CD4-positive, CD25-positive, alpha-beta regulatory T cell (primary cell): ENCODE measurements around the gene PRMT1. TPM values are rescaled to one million over a fixed set of nuclear protein-coding genes. Genes with fewer than 3 reads are reported as not detected.

ENCODE experiments used
- ATAC-seq, 2 donors: fragments of 150-1000 bp; cut with Tn5 transposase; one replicate each; pipeline ENCODE4 v1.10.0; 2021; ENCODE audit warnings: low read depth in 2 of 2, moderate number of reproducible peaks in 2 of 2, moderate library complexity in 1 of 2
- DNase-seq, 3 donors: peaks; one replicate each; pipeline versions ENCODE4 v3.0.0 to v3.0.0-alpha.2; 2012 to 2022; ENCODE audit warnings: mixed read lengths in 1 of 3
- H3K27ac ChIP-seq: one replicate; pipeline ENCODE4 v1.7.0; 2013; ENCODE audit warnings: mild to moderate bottlenecking, low read length; ENCODE audit not compliant: insufficient read depth, poor library complexity, severe bottlenecking
- H3K27me3 ChIP-seq: one replicate; pipeline ENCODE4 v1.7.0; 2013; ENCODE audit warnings: low read length; ENCODE audit not compliant: control insufficient read depth, insufficient read depth
- H3K36me3 ChIP-seq: one replicate; pipeline ENCODE4 v1.7.0; 2013; ENCODE audit warnings: mild to moderate bottlenecking, low read length, moderate library complexity; ENCODE audit not compliant: control insufficient read depth, insufficient read depth
- H3K4me1 ChIP-seq: 2 replicates; pipeline ENCODE4 v1.7.0; 2013; ENCODE audit warnings: mild to moderate bottlenecking, low read length; ENCODE audit not compliant: insufficient read depth, control insufficient read depth, poor library complexity, severe bottlenecking
- H3K4me3 ChIP-seq: one replicate; pipeline ENCODE4 v1.7.0; 2013; ENCODE audit warnings: low read depth, mild to moderate bottlenecking, low read length, moderate library complexity
- H3K9me3 ChIP-seq, 2 experiments: 1 replicate in 1 of 2; 2 replicates in 1 of 2; pipeline ENCODE4 v1.7.0; 2013; ENCODE audit warnings: low read length in 2 of 2, mild to moderate bottlenecking in 1 of 2, moderate library complexity in 1 of 2; ENCODE audit not compliant: control insufficient read depth in 2 of 2
- H3K27ac Mint-ChIP-seq, 3 donors: one replicate each; pipeline ENCODE4 v1.8.0; 2020 to 2022; ENCODE audit warnings: mild to moderate bottlenecking in 3 of 3, mixed read lengths in 3 of 3, moderate library complexity in 2 of 3
- H3K27me3 Mint-ChIP-seq: one replicate; pipeline ENCODE4 v1.8.0; 2022; ENCODE audit warnings: mild to moderate bottlenecking, mixed read lengths
- H3K36me3 Mint-ChIP-seq: one replicate; pipeline ENCODE4 v1.8.0; 2020; ENCODE audit warnings: mixed read lengths
- H3K4me1 Mint-ChIP-seq, 4 donors: one replicate each; pipeline ENCODE4 v1.8.0; 2020 to 2022; ENCODE audit warnings: mixed read lengths in 4 of 4, mild to moderate bottlenecking in 1 of 4
- H3K4me3 Mint-ChIP-seq, 4 donors: one replicate each; pipeline ENCODE4 v1.8.0; 2020 to 2022; ENCODE audit warnings: mild to moderate bottlenecking in 4 of 4, mixed read lengths in 4 of 4, moderate library complexity in 3 of 4
- H3K9me3 Mint-ChIP-seq, 7 donors: one replicate each; pipeline ENCODE4 v1.8.0; 2020 to 2022; ENCODE audit warnings: mixed read lengths in 7 of 7, mild to moderate bottlenecking in 3 of 7, moderate library complexity in 2 of 7
- polyA plus RNA-seq, 4 donors: library from polyadenylated mRNA; unstranded; fragments of 300-500 nt; fragmentation: Illumina TruSeq; gene quantifications; one replicate each; pipeline ENCODE4 v1.2.3, GENCODE V29; 2021
- total RNA-seq: library from RNA; stranded (reverse); gene quantifications from one replicate; pipeline ENCODE4 v1.2.3, GENCODE V29; 2022

The PRMT1 gene
- total and polyA plus RNA-seq, 5 donors from 2014 or later: 59.2 to 118 (median 104) TPM

DNA sequence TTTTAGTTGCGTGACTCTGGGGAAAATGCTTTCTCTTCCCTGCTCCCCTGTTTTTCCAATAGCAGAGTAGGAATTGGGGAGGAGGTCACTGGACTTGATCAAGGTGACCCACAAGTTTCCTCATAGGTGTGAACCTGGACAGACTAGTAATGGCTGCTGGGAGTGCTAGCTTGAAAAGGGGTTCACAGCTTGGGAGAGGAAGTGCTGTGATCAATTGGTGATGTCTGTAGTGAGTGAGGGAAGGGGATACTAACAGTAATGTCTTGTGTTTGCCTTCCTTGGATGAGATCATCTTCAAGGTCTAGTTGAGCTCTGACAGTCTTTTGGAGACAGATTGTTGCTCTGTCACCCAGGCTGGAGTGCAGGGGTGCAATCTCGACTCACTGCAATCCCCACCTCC lies 9.6 kb upstream of the PRMT1 start:
- DNase-seq (no peak), ATAC-seq (no peak)
- peak overlapping the region; percentile 44 to 98 (median 78) for H3K4me3 Mint-ChIP-seq
- Histone ChIP-seq H3K27ac (no peak overlapping the region), H3K9me3 (no peaks in the 10 kb centered on the region), H3K4me3 (no peak overlapping the region), H3K36me3 (peaks cover 5% of the 10 kb centered on the region), H3K27me3 (no peaks in the 10 kb centered on the region), H3K4me1 (peaks cover 39% of the 10 kb centered on the region)
- peak overlapping the region in 1 of 3 donors; percentile 98 for H3K27ac Mint-ChIP-seq
- peaks cover 0 to 52% (median 29%) of the 10 kb centered on the region in 4 donors for H3K4me1 Mint-ChIP-seq
- H3K36me3 Mint-ChIP-seq: peaks cover 10% of the 10 kb centered on the region
- H3K27me3 Mint-ChIP-seq: peaks cover 6% of the 10 kb centered on the region
- H3K9me3 Mint-ChIP-seq: no peaks in the 10 kb centered on the region

DNA sequence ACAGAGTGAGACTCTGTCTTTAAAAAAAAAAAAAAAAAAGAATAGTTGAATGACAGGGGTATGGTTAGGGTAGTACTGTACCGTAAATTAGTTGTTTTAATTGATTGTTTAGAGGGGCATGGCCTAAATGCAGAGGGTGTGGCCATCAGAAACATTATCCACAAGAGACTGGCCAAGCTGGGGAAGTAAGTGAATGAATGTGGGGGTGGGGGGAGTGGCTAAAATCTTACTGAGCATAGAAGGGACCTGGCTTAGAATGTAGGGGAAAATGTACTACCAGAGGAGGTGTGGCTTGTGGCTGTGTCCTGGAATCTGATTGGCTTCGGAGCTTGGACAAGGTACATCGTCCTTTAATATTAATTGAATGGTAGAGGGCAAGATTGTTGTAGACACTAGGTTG lies 7.6 kb upstream of the PRMT1 start:
- H3K27ac Mint-ChIP-seq: no peak overlapping the region
- H3K9me3 Mint-ChIP-seq: peaks cover 0 to 1% (median 0%) of the 10 kb centered on the region in 7 donors
- H3K4me1 ChIP-seq: peaks cover 23% of the 10 kb centered on the region
- H3K9me3 ChIP-seq: no peaks in the 10 kb centered on the region
- peaks cover 11% of the 10 kb centered on the region for H3K27me3 Mint-ChIP-seq
- H3K4me3 ChIP-seq: no peak overlapping the region
- no peaks in the 10 kb centered on the region for H3K36me3 ChIP-seq
- no peaks in the 10 kb centered on the region for H3K27me3 ChIP-seq
- H3K4me3 Mint-ChIP-seq: no peak overlapping the region
- ATAC-seq (no peak), DNase-seq (no peak)
- no peak overlapping the region for H3K27ac ChIP-seq
- peaks cover 5 to 38% (median 28%) of the 10 kb centered on the region in 4 donors for H3K4me1 Mint-ChIP-seq
- peaks cover 5% of the 10 kb centered on the region for H3K36me3 Mint-ChIP-seq

DNA sequence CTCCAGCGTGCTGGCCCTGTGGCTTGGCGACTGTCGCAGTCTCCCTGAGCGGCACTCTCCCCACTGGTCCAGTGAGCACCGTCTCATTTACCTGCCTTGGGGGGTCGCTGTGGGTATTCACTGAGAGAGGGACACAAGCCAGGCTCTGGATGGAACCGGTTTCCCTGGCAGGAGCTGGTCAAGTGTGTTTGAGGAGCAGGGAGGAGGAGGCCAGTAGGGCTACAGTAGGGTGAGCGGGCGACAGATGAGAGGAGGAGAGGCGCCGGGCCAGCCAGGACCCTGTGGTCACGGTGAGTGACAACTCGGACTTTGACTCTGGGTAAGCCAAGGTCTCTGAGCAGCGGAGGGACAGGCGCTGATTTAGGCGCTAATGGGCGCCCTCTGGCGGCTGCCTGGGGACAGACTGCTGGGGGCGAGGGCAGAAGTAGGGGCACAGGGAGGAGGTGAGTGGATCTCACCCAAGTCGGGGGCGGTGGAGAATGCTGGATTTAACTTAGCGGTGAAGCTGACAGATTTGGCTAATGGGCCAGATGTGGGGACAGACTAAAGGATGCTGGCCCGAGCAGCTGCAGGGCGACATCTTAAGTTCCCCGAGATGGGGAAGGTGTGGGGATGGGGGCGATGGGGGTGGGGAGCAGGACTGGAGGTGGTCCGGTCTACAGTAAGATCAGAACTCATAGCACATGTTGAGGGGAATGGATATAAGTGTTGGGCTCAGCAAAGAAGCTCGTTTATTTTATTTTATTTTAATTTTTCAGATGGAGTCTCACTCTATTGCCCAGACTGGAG lies 4.7 kb upstream of the PRMT1 start:
- H3K27ac Mint-ChIP-seq: peak overlapping the region in 2 of 3 donors; percentile 36 to 93
- H3K4me3 Mint-ChIP-seq: peak overlapping the region in 3 of 4 donors; percentile 50 to 62 (median 61)
- H3K4me1 ChIP-seq: peaks cover 18% of the 10 kb centered on the region
- H3K36me3 ChIP-seq: no peaks in the 10 kb centered on the region
- peaks cover 9% of the 10 kb centered on the region for H3K27me3 Mint-ChIP-seq
- DNase-seq (peak; percentile 63 to 74 (median 69)), ATAC-seq (no peak)
- no peak overlapping the region for H3K4me3 ChIP-seq
- peaks cover 0 to 1% (median 0%) of the 10 kb centered on the region in 7 donors for H3K9me3 Mint-ChIP-seq
- no peaks in the 10 kb centered on the region for H3K9me3 ChIP-seq
- no peak overlapping the region for H3K27ac ChIP-seq
- no peaks in the 10 kb centered on the region for H3K27me3 ChIP-seq
- H3K36me3 Mint-ChIP-seq: peaks cover 5% of the 10 kb centered on the region
- H3K4me1 Mint-ChIP-seq: peaks cover 5 to 29% (median 18%) of the 10 kb centered on the region in 4 donors

DNA sequence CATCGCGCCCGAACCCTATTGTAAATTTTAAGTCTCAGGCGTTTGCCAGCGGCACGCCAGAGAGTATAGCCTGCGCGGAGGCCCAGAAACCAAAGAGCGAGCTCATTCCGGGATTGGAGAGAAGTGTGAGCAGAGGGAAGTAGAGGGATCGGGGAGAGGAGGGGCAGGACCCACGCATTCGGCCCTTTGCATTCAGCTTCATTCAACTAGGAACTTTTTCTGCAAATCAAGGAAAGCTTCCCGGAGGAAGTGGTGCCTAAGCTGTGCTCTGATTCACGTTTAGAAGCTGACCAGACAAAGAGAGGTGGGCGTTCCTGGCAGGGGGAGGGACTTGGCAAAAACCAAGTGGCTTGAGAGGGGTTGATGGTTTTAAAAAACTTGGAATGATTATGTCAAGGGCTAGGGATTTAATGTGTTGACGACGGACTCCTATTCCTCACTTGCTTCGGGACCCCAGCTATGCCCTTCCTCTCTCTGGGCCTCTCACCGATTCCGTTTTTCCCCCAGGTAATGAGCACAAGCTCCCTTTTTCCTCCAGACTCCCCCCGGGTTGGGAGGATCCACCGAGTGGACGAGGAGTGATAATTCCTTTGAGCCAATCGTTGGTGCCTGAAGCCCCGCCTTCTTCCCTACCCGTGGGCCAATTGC lies 811 bp upstream of the PRMT1 start:
- Histone ChIP-seq H3K27ac (peak overlapping the region; percentile 98), H3K36me3 (peaks cover 2% of the 10 kb centered on the region), H3K4me3 (peak overlapping the region; percentile 86), H3K4me1 (peaks cover 51% of the 10 kb centered on the region), H3K9me3 (no peaks in the 10 kb centered on the region), H3K27me3 (no peaks in the 10 kb centered on the region)
- Mint-ChIP-seq H3K36me3 (no peaks in the 10 kb centered on the region), H3K27me3 (peaks cover 9% of the 10 kb centered on the region), H3K4me3 (peak overlapping the region; percentile 90 to 99 (median 98)), H3K9me3 (peaks cover 0 to 1% (median 0%) of the 10 kb centered on the region in 7 donors), H3K27ac (peak overlapping the region; percentile 99 to 100 (median 99)), H3K4me1 (peaks cover 5 to 56% (median 32%) of the 10 kb centered on the region in 4 donors)
- ATAC-seq (no peak), DNase-seq (no peak)

GRCh38 chr19:49676784-49677230 lies 264 bp upstream of the PRMT1 start:
- peaks cover 4% of the 10 kb centered on the region for H3K36me3 ChIP-seq
- Mint-ChIP-seq H3K27me3 (peaks cover 9% of the 10 kb centered on the region), H3K27ac (peak overlapping the region; percentile 99 to 100 (median 99)), H3K4me1 (peaks cover 5 to 55% (median 31%) of the 10 kb centered on the region in 4 donors), H3K36me3 (no peaks in the 10 kb centered on the region), H3K4me3 (peak overlapping the region; percentile 90 to 99 (median 98)), H3K9me3 (peaks cover 0 to 1% (median 0%) of the 10 kb centered on the region in 7 donors)
- no peaks in the 10 kb centered on the region for H3K27me3 ChIP-seq
- peak overlapping the region; percentile 98 for H3K27ac ChIP-seq
- H3K4me1 ChIP-seq: peaks cover 51% of the 10 kb centered on the region
- no peaks in the 10 kb centered on the region for H3K9me3 ChIP-seq
- DNase-seq (peak; percentile 97 to 100 (median 98)), ATAC-seq (peak; percentile 79 to 81)
- peak overlapping the region; percentile 86 for H3K4me3 ChIP-seq

DNA sequence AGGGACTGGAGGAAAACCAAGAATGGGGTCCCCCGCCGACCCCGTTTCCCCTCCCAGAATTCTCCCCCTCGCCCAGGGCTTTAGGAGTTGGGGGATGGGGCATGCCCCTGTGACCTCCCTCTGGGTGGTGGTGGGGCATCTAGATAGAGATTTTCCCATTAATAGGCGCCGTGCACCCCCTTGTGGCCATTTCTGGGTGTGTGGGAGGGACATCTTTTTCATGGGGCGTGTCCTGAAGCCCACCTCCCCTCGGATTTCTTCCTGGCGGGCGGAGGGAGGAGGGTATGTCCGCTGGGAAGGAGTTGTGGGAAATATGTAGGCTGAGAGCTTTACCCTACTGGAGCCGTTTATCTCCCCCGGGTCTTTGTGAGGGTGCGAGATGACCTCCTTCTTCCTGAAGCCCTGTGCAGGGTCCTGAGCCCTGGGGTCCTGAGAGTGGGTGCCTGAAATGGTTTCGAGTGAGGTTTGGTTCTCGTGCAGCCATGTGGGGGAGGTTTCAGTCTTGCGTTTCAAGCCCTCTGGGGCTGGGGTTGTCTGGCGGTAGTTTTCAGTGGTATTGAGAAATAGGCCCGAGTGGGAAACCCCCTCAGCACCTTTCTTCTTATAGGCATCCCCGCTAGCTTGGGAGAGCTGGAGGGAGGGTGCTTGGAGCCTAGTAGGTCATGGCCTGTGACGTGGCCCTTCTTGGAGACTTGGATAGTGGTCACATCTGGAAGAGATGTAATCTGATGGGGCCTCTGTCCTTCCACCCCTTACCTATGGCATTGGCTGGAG lies 1.0 kb downstream of the PRMT1 start:
- peak; percentile 72 to 79 (median 77) for DNase-seq
- H3K27me3 ChIP-seq: no peaks in the 10 kb centered on the region
- Mint-ChIP-seq H3K27ac (peak overlapping the region; percentile 71 to 100 (median 95)), H3K27me3 (peaks cover 9% of the 10 kb centered on the region), H3K4me3 (peak overlapping the region; percentile 88 to 93 (median 91)), H3K4me1 (peaks cover 5 to 52% (median 24%) of the 10 kb centered on the region in 4 donors), H3K36me3 (no peaks in the 10 kb centered on the region), H3K9me3 (peaks cover 0 to 1% (median 0%) of the 10 kb centered on the region in 7 donors)
- peaks cover 45% of the 10 kb centered on the region for H3K4me1 ChIP-seq
- peaks cover 13% of the 10 kb centered on the region for H3K36me3 ChIP-seq
- H3K4me3 ChIP-seq: peak overlapping the region; percentile 53
- ATAC-seq: no peak
- H3K9me3 ChIP-seq: no peaks in the 10 kb centered on the region
- peak overlapping the region; percentile 98 for H3K27ac ChIP-seq
